Smooth muscle cell (in vitro differentiated cells): ENCODE results near the gene ACTA2. TPM values are rescaled to one million over a fixed set of nuclear protein-coding genes. Genes with fewer than 3 reads are reported as not detected.

Experiments
- DNase-seq: peaks from one replicate; lab custom pipeline; 2025; ENCODE audit not compliant: unreplicated experiment; lab: John Stamatoyannopoulos, UW
- H2AFZ ChIP-seq: fragments of 200-600 bp; sonication (generic); 2 replicates; pipeline ENCODE4 v1.6.0; 2016; ENCODE audit warnings: antibody characterized with exemption, low read depth, mild to moderate bottlenecking
- H3F3A ChIP-seq: fragments of 200-600 bp; sonication (generic); 2 replicates; pipeline ENCODE4 v1.6.0; 2017; ENCODE audit warnings: antibody characterized with exemption, low read depth
- H3K27ac ChIP-seq: fragments of 200-600 bp; sonication (generic); 2 replicates; pipeline ENCODE4 v1.5.1; 2016; ENCODE audit warnings: low read depth, mild to moderate bottlenecking
- H3K27me3 ChIP-seq: fragments of 200-600 bp; sonication (generic); 2 replicates; pipeline ENCODE4 v1.6.1; 2016; ENCODE audit warnings: low read depth, mild to moderate bottlenecking
- H3K36me3 ChIP-seq: fragments of 200-600 bp; sonication (generic); 2 replicates; pipeline ENCODE4 v1.5.1; 2016; ENCODE audit warnings: low read depth
- H3K4me1 ChIP-seq: fragments of 200-600 bp; sonication (generic); 2 replicates; pipeline ENCODE4 v1.5.1; 2016; ENCODE audit warnings: low read depth
- H3K4me2 ChIP-seq: fragments of 200-600 bp; sonication (generic); 2 replicates; pipeline ENCODE4 v1.6.0; 2016; ENCODE audit warnings: mild to moderate bottlenecking
- H3K4me3 ChIP-seq: fragments of 200-600 bp; sonication (generic); 2 replicates; pipeline ENCODE4 v1.5.1; 2016; ENCODE audit warnings: mild to moderate bottlenecking
- H3K79me2 ChIP-seq: fragments of 200-600 bp; sonication (generic); 2 replicates; pipeline ENCODE4 v1.6.0; 2016; ENCODE audit warnings: low read depth, mild to moderate bottlenecking
- H3K9ac ChIP-seq: fragments of 200-600 bp; sonication (generic); 2 replicates; pipeline ENCODE4 v1.6.0; 2016; ENCODE audit warnings: low read depth
- H3K9me3 ChIP-seq: fragments of 200-600 bp; sonication (generic); replicated peaks from 2 replicates; pipeline ENCODE4 v1.5.1; 2016; ENCODE audit warnings: low read depth
- H4K20me1 ChIP-seq: fragments of 200-600 bp; sonication (generic); 2 replicates; pipeline ENCODE4 v1.6.0; 2016; ENCODE audit warnings: low read depth
- WGBS: methylation state at CpG from one replicate; pipeline ENCODE4 v1.1.7; 2016; ENCODE audit warnings: low lambda C conversion rate; 5-methylcytosine and 5-hydroxymethylcytosine counted together
- polyA plus RNA-seq: library from polyadenylated mRNA; unstranded; fragments of >200 nt; fragmentation: Nextera tagmentation; extraction: Ambion mirVana; gene quantifications from 2 replicates; pipeline ENCODE4 v1.2.1, GENCODE V29; 2016
- total RNA-seq: library from RNA; depleted of rRNA; stranded (reverse); fragments of >200 nt; gene quantifications from 2 replicates; pipeline ENCODE4 v1.2.3, GENCODE V29; 2014
- TF ChIP-seq, protein P1 (sequence below): fragments of 200-600 bp; sonication (generic); IDR thresholded peaks from 2 replicates; pipeline ENCODE4 v1.5.1; 2017; ENCODE audit warnings: borderline replicate concordance, mild to moderate bottlenecking, antibody characterized with exemption; ENCODE audit not compliant: insufficient read depth, poor library complexity, severe bottlenecking

ACTA2 gene
- total and polyA plus RNA-seq, 2 experiments from 2014 or later, result 2,305 to 4,814 TPM

DNA sequence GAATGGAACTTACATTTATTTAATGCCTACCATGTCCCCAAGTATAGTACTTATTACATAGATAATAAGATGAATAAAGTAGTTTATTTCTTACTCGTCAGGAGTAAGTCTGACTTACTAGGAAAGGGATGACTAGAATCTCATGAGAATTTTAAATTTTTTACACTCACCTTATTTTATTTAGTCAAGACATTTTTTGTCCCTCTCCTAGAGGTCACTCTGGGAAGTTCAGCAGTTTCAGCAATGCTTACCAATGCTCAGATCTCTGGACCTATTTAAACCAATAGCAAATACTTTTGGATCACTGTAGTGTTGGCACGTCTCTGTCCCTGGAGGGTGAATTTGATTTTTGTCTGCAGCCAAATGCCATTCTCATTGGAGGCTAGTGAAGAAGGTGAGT lies 10.7 kb upstream of the ACTA2 start:
- WGBS, result 98% methylated on average over 2 of the region's 2 CpGs
- H3K4me2 ChIP-seq, result no peak overlapping the region
- H2AFZ ChIP-seq, result no peak overlapping the region
- no peaks in the 10 kb centered on the region for H4K20me1 ChIP-seq
- H3K9ac ChIP-seq, result no peak overlapping the region
- H3K36me3 ChIP-seq, result no peaks in the 10 kb centered on the region
- H3K4me3 ChIP-seq, result no peak overlapping the region
- no peaks in the 10 kb centered on the region for H3K27me3 ChIP-seq
- no peaks in the 10 kb centered on the region for H3K79me2 ChIP-seq
- no peaks in the 10 kb centered on the region for H3F3A ChIP-seq
- TF ChIP-seq, protein P1, sequence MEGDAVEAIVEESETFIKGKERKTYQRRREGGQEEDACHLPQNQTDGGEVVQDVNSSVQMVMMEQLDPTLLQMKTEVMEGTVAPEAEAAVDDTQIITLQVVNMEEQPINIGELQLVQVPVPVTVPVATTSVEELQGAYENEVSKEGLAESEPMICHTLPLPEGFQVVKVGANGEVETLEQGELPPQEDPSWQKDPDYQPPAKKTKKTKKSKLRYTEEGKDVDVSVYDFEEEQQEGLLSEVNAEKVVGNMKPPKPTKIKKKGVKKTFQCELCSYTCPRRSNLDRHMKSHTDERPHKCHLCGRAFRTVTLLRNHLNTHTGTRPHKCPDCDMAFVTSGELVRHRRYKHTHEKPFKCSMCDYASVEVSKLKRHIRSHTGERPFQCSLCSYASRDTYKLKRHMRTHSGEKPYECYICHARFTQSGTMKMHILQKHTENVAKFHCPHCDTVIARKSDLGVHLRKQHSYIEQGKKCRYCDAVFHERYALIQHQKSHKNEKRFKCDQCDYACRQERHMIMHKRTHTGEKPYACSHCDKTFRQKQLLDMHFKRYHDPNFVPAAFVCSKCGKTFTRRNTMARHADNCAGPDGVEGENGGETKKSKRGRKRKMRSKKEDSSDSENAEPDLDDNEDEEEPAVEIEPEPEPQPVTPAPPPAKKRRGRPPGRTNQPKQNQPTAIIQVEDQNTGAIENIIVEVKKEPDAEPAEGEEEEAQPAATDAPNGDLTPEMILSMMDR, result no peak
- H3K4me1 ChIP-seq, result peaks cover 7% of the 10 kb centered on the region
- no peak overlapping the region for H3K27ac ChIP-seq
- DNase-seq, result no peak
- no peaks in the 10 kb centered on the region for H3K9me3 ChIP-seq

- H3F3A ChIP-seq, result no peaks in the 10 kb centered on the region
- H3K27ac ChIP-seq, result no peak overlapping the region
- DNase-seq, result no peak
- no peak overlapping the region for H3K4me3 ChIP-seq
- H3K9ac ChIP-seq, result no peak overlapping the region
- no peaks in the 10 kb centered on the region for H4K20me1 ChIP-seq
- no peaks in the 10 kb centered on the region for H3K79me2 ChIP-seq
- no peak overlapping the region for H3K4me2 ChIP-seq
- H3K27me3 ChIP-seq, result no peaks in the 10 kb centered on the region
- TF ChIP-seq, protein P1, result no peak
- H3K4me1 ChIP-seq, result peaks cover 7% of the 10 kb centered on the region
- no peak overlapping the region for H2AFZ ChIP-seq
- no peaks in the 10 kb centered on the region for H3K9me3 ChIP-seq
- H3K36me3 ChIP-seq, result no peaks in the 10 kb centered on the region
- 55% methylated on average over 2 of the region's 2 CpGs for WGBS
Measured at GRCh38 chr10:88962336-88962735, 9.8 kb upstream of the ACTA2 start.

DNA sequence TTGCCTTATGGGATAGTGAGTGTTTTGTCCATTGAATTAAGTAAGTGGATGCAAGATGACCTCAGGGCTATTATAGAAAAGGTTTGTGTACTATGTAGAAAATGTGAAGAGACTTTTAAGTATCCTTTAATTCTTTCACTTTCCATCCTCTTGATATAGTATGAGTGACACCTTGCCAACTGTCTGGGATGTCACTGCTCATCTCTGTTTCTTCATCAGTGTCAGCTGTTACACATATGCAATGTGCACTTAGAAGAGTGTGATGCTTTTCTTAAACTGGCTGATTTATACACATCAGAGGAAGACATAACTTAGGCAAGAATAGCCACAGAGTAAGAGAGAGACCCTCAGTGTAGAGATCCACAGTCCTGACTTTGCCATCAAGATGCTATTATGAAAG lies 8.7 kb upstream of the ACTA2 start:
- Histone ChIP-seq H3F3A (no peaks in the 10 kb centered on the region), H3K27me3 (no peaks in the 10 kb centered on the region), H3K79me2 (no peaks in the 10 kb centered on the region), H4K20me1 (no peaks in the 10 kb centered on the region), H3K9me3 (no peaks in the 10 kb centered on the region), H2AFZ (no peak overlapping the region), H3K27ac (no peak overlapping the region), H3K4me2 (no peak overlapping the region), H3K9ac (no peak overlapping the region), H3K4me1 (peaks cover 7% of the 10 kb centered on the region), H3K36me3 (no peaks in the 10 kb centered on the region), H3K4me3 (no peak overlapping the region)
- TF ChIP-seq, protein P1, result no peak
- DNase-seq, result no peak

DNA sequence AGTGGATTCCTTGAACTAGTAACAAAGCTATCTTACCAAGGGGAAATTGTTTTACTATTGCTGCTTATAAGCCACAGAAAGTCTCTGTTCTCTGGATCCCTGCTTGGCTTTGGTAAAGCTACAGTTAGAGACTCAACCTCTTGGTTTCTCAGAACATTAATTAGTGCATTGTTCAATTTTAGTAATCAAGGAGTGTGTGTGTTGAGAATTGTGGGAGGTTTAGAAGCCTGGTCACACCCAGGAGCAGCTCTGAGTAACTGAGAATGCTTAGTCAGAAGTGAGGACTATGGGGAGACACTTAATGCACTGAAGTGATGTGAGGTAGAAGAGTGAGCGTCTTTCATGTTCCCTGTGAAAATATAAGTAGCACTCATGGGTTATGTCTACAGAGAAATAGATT lies 8.2 kb upstream of the ACTA2 start:
- no peak for DNase-seq
- TF ChIP-seq, protein P1, result no peak
- H3K9ac ChIP-seq, result no peak overlapping the region
- H3K27me3 ChIP-seq, result no peaks in the 10 kb centered on the region
- no peaks in the 10 kb centered on the region for H3K79me2 ChIP-seq
- H2AFZ ChIP-seq, result no peak overlapping the region
- no peak overlapping the region for H3K4me3 ChIP-seq
- H3K36me3 ChIP-seq, result no peaks in the 10 kb centered on the region
- H4K20me1 ChIP-seq, result no peaks in the 10 kb centered on the region
- H3K27ac ChIP-seq, result no peak overlapping the region
- H3K4me1 ChIP-seq, result peaks cover 7% of the 10 kb centered on the region
- no peaks in the 10 kb centered on the region for H3K9me3 ChIP-seq
- no peak overlapping the region for H3K4me2 ChIP-seq
- H3F3A ChIP-seq, result no peaks in the 10 kb centered on the region
- 86% methylated on average over 1 of the region's 1 CpG for WGBS
